PC-3 (cell line): ENCODE results near the gene RGS7BP. TPM values are rescaled to one million over a fixed set of nuclear protein-coding genes. Genes with fewer than 3 reads are reported as not detected.
A peak's percentile ranks its signal among the peaks of the same experiment; 100 is the strongest.

Experiments
- ATAC-seq: fragments of 200-7000 bp; cut with Tn5 transposase; 2 replicates; pipeline ENCODE4 v1.9.1; 2020; ENCODE audit warnings: mild to moderate bottlenecking, moderate library complexity
- BruUV-seq: library from RNA; stranded (reverse); fragments of 400-500 nt; replicated peaks from 2 replicates; lab custom pipeline; 2021; lab: Mats Ljungman, UMichigan
- CTCF ChIA-PET: fragments of 300-600 bp; sonication (Branson Sonifier 250); formaldehyde crosslinking; loops from one replicate; lab custom pipeline; 2022; ENCODE audit warnings: antibody characterized with exemption; lab: Charles Lee
- POLR2A ChIA-PET: fragments of 300-600 bp; sonication (Branson Sonifier 250); formaldehyde crosslinking; loops from one replicate; lab custom pipeline; 2022; ENCODE audit warnings: antibody characterized with exemption; ENCODE audit not compliant: unreplicated experiment; lab: Charles Lee
- DNase-seq: peaks from one replicate; pipeline ENCODE4 v3.0.0-alpha.2; 2015
- H2AFZ ChIP-seq: fragments of 300-600 bp; sonication (generic); 2 replicates; pipeline ENCODE4 v1.6.0; 2016; ENCODE audit warnings: antibody characterized with exemption, low read length
- H3F3A ChIP-seq: fragments of 300-600 bp; sonication (generic); one replicate; pipeline ENCODE4 v1.6.0; 2017; ENCODE audit warnings: antibody characterized with exemption, low read length, control low read depth, mild to moderate bottlenecking; ENCODE audit not compliant: unreplicated experiment
- H3K27ac ChIP-seq: fragments of 300-600 bp; sonication (generic); 2 replicates; pipeline ENCODE4 v1.5.1; 2016; ENCODE audit warnings: mild to moderate bottlenecking, low read length
- H3K27me3 ChIP-seq: fragments of 300-600 bp; sonication (generic); 2 replicates; pipeline ENCODE4 v1.6.1; 2016; ENCODE audit warnings: low read length, mixed read lengths
- H3K36me3 ChIP-seq: fragments of 300-600 bp; sonication (generic); 2 replicates; pipeline ENCODE4 v1.6.1; 2016; ENCODE audit warnings: low read depth, mixed run types, low read length, mixed read lengths
- H3K4me1 ChIP-seq: fragments of 300-600 bp; sonication (generic); 2 replicates; pipeline ENCODE4 v1.5.1; 2016; ENCODE audit warnings: low read length; ENCODE audit not compliant: insufficient read depth
- H3K4me2 ChIP-seq: fragments of 300-600 bp; sonication (generic); 2 replicates; pipeline ENCODE4 v1.6.0; 2016; ENCODE audit warnings: low read length
- H3K4me3 ChIP-seq: fragments of 300-600 bp; sonication (generic); 2 replicates; pipeline ENCODE4 v1.5.1; 2016; ENCODE audit warnings: mild to moderate bottlenecking, low read length, mixed read lengths
- H3K79me2 ChIP-seq: fragments of 300-600 bp; sonication (generic); 2 replicates; pipeline ENCODE4 v1.6.1; 2017; ENCODE audit warnings: low read length, mixed read lengths
- H3K9ac ChIP-seq: fragments of 300-600 bp; sonication (generic); 2 replicates; pipeline ENCODE4 v1.6.0; 2016; ENCODE audit warnings: mild to moderate bottlenecking, low read length
- H3K9me2 ChIP-seq: fragments of 300-600 bp; sonication (generic); replicated peaks from 2 replicates; pipeline ENCODE4 v1.6.1; 2016; ENCODE audit warnings: mixed run types, low read length, mixed read lengths
- H3K9me3 ChIP-seq: fragments of 300-600 bp; sonication (generic); 2 replicates; pipeline ENCODE4 v1.6.1; 2016; ENCODE audit warnings: low read length, mixed read lengths
- H4K20me1 ChIP-seq: fragments of 300-600 bp; sonication (generic); 2 replicates; pipeline ENCODE4 v1.6.1; 2016; ENCODE audit warnings: low read length, mixed read lengths
- EZH2 ChIP-seq: fragments of 300-600 bp; sonication (generic); IDR thresholded peaks from one replicate; pipeline ENCODE4 v1.6.1; 2017; ENCODE audit warnings: antibody characterized with exemption, mild to moderate bottlenecking, low read length; ENCODE audit not compliant: unreplicated experiment
- EZH2phosphoT487 ChIP-seq: fragments of 300-600 bp; sonication (generic); IDR thresholded peaks from 2 replicates; pipeline ENCODE4 v1.6.1; 2018; ENCODE audit warnings: mild to moderate bottlenecking, antibody characterized with exemption, low read length, borderline replicate concordance
- intact Hi-C: fragments of 100-400 bp; cut with micrococcal nuclease; formaldehyde crosslinking; loops from 2 replicates; pipeline ENCODE4 v1.9.0; 2023
- total RNA-seq: library from RNA; depleted of rRNA; stranded (reverse); fragments of >200 nt; gene quantifications from 2 replicates; pipeline ENCODE4 v1.2.3, GENCODE V29; 2014
- TF ChIP-seq, protein P1 (sequence below): fragments of 300-600 bp; sonication (generic); conservative IDR thresholded peaks from 2 replicates; pipeline ENCODE4 v1.5.1; 2017; ENCODE audit warnings: antibody characterized with exemption, low read depth, mild to moderate bottlenecking, low read length

Gene RGS7BP
- total RNA-seq, 1 experiment from 2014 or later: 1.2 TPM

DNA sequence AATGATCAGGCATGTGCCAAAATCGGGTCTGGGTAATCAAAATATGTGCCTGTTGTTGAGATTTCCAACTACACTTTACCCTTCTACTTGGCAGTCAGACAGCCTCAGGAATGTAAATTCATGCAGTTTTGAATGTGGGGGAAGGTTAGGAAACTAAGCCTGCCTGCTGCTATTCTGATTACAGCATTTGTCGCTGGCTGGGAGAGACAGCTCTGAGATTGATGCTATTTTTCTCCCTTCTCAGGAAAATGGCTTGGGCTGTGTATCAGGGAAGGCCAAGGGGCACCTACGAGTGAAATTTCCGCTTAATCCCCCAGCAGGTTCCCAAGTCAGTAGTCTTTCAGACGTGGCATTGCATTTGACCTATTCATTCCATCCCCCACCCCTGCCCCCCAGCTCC lies 3.6 kb upstream of the RGS7BP start:
- no peak overlapping the region for H3K27ac ChIP-seq
- no peaks in the 10 kb centered on the region for H3K79me2 ChIP-seq
- ChIA-PET CTCF (no interaction called here), POLR2A (no interaction called here)
- H3F3A ChIP-seq: no peaks in the 10 kb centered on the region
- no peak overlapping the region for H3K4me3 ChIP-seq
- DNase-seq: no peak
- no peaks in the 10 kb centered on the region for H3K9me3 ChIP-seq
- no peak overlapping the region for H3K9ac ChIP-seq
- intact Hi-C loops: no loop called here
- H4K20me1 ChIP-seq: no peaks in the 10 kb centered on the region
- H3K4me1 ChIP-seq: peaks cover 12% of the 10 kb centered on the region
- BruUV-seq: no TSS peak
- no peak overlapping the region for H3K4me2 ChIP-seq
- TF ChIP-seq EZH2phosphoT487 (no peak), EZH2 (no peak)
- TF ChIP-seq, protein P1, sequence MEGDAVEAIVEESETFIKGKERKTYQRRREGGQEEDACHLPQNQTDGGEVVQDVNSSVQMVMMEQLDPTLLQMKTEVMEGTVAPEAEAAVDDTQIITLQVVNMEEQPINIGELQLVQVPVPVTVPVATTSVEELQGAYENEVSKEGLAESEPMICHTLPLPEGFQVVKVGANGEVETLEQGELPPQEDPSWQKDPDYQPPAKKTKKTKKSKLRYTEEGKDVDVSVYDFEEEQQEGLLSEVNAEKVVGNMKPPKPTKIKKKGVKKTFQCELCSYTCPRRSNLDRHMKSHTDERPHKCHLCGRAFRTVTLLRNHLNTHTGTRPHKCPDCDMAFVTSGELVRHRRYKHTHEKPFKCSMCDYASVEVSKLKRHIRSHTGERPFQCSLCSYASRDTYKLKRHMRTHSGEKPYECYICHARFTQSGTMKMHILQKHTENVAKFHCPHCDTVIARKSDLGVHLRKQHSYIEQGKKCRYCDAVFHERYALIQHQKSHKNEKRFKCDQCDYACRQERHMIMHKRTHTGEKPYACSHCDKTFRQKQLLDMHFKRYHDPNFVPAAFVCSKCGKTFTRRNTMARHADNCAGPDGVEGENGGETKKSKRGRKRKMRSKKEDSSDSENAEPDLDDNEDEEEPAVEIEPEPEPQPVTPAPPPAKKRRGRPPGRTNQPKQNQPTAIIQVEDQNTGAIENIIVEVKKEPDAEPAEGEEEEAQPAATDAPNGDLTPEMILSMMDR: no peak
- no peaks in the 10 kb centered on the region for H3K36me3 ChIP-seq
- no peak for ATAC-seq
- no peaks in the 10 kb centered on the region for H3K9me2 ChIP-seq
- no peak overlapping the region for H2AFZ ChIP-seq
- H3K27me3 ChIP-seq: no peaks in the 10 kb centered on the region

- Histone ChIP-seq H2AFZ (peak overlapping the region; percentile 93), H3K4me3 (peak overlapping the region; percentile 82), H3K79me2 (no peaks in the 10 kb centered on the region), H3K36me3 (no peaks in the 10 kb centered on the region), H3K27ac (no peak overlapping the region), H3K9me2 (no peaks in the 10 kb centered on the region), H3K9me3 (no peaks in the 10 kb centered on the region), H3K27me3 (no peaks in the 10 kb centered on the region), H4K20me1 (no peaks in the 10 kb centered on the region), H3K4me2 (peak overlapping the region; percentile 89), H3K4me1 (no peaks in the 10 kb centered on the region; the same call in 1 of the 2 replicates), H3F3A (no peaks in the 10 kb centered on the region), H3K9ac (peak overlapping the region; percentile 29; the same call in 1 of the 2 replicates)
- TF ChIP-seq, protein P1: peak; percentile 37
- TF ChIP-seq EZH2phosphoT487 (no peak), EZH2 (no peak)
- ChIA-PET POLR2A (interaction anchor here (0.6 kb wide), 1 partner anchor 54 kb away, joined by 4 read pairs; no protein-coding TSS in a partner anchor), CTCF (interaction anchor here (0.6 to 1.6 kb wide), 3 partner anchors 29 to 277 kb away, joined by 3 to 7 read pairs (median 6); no protein-coding TSS in a partner anchor)
- ATAC-seq (no peak), DNase-seq (no peak)
- intact Hi-C loops: loop anchor here (1.0 to 5.0 kb wide), 4 partner anchors 87 to 279 kb away; no protein-coding TSS in a partner anchor
- BruUV-seq: no TSS peak
Observed at GRCh38 chr5:64506567-64507263, 900 bp downstream of the RGS7BP start.

DNA sequence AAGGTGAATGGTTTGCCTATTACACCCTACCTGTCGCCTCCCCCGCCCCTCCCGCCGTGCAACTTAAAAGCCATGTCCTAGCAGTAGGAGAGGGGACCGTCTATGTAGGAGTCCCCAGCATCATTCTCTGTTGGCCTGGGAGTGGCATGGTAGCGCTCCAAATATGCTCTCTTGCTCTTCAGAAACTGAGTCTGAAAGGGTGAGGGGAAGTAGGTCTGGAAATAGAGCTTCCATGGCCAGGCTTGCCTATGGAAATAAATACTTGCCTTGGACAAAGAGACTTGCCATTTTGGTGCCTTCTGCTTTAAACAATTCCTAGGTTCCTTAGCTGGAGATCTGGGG lies 1.4 kb downstream of the RGS7BP start:
- Histone ChIP-seq H3K36me3 (no peaks in the 10 kb centered on the region), H3K27me3 (no peaks in the 10 kb centered on the region), H3K4me2 (peak overlapping the region; percentile 89; the same call in 1 of the 2 replicates), H3K9ac (no peak overlapping the region), H3K79me2 (no peaks in the 10 kb centered on the region), H3K4me1 (no peaks in the 10 kb centered on the region; the same call in 1 of the 2 replicates), H3F3A (no peaks in the 10 kb centered on the region), H3K9me3 (no peaks in the 10 kb centered on the region), H3K9me2 (no peaks in the 10 kb centered on the region), H3K4me3 (peak overlapping the region; percentile 82; the same call in 1 of the 2 replicates), H4K20me1 (no peaks in the 10 kb centered on the region), H2AFZ (no peak overlapping the region), H3K27ac (no peak overlapping the region)
- ATAC-seq (no peak), DNase-seq (no peak)
- CTCF ChIA-PET: interaction anchor here (0.6 kb wide), 1 partner anchor 28 kb away, joined by 6 read pairs; no protein-coding TSS in a partner anchor
- POLR2A ChIA-PET: no interaction called here
- intact Hi-C loops: loop anchor here (2.0 to 5.0 kb wide), 2 partner anchors 160 to 280 kb away; no protein-coding TSS in a partner anchor
- no peak for TF ChIP-seq EZH2phosphoT487
- BruUV-seq: no TSS peak
